ENCODE measurements around the gene WDFY1.

DNA sequence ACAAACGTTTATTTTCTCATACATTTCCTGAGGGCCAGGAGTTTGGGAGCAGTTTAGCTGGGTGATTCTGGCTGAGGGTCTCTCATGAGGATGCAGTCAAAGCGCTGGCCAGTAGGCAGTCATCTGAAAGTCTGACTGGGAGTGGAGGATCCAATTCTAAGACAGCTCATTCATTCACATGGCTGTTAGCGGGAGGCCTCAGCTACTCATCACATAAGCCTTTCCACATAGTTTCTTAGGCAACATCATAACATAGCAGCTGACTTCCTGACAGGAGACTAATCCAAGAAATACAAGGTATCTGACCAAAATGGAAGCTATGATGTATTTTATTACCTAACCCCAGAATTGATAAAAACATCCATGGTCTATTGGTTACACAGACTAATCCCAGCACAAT is 9.3 kb upstream of the WDFY1 start:
- TF ChIP-seq, protein P1, sequence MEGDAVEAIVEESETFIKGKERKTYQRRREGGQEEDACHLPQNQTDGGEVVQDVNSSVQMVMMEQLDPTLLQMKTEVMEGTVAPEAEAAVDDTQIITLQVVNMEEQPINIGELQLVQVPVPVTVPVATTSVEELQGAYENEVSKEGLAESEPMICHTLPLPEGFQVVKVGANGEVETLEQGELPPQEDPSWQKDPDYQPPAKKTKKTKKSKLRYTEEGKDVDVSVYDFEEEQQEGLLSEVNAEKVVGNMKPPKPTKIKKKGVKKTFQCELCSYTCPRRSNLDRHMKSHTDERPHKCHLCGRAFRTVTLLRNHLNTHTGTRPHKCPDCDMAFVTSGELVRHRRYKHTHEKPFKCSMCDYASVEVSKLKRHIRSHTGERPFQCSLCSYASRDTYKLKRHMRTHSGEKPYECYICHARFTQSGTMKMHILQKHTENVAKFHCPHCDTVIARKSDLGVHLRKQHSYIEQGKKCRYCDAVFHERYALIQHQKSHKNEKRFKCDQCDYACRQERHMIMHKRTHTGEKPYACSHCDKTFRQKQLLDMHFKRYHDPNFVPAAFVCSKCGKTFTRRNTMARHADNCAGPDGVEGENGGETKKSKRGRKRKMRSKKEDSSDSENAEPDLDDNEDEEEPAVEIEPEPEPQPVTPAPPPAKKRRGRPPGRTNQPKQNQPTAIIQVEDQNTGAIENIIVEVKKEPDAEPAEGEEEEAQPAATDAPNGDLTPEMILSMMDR (IDR thresholded peaks at IDR 0.05 in 4 of 5, conservative IDR thresholded peaks at IDR 0.05 in 1 of 5), result no peak
- TF ChIP-seq POLR2A (IDR thresholded peaks at IDR 0.05), result no peak
